ENCODE data around the gene DISP3.

DNA sequence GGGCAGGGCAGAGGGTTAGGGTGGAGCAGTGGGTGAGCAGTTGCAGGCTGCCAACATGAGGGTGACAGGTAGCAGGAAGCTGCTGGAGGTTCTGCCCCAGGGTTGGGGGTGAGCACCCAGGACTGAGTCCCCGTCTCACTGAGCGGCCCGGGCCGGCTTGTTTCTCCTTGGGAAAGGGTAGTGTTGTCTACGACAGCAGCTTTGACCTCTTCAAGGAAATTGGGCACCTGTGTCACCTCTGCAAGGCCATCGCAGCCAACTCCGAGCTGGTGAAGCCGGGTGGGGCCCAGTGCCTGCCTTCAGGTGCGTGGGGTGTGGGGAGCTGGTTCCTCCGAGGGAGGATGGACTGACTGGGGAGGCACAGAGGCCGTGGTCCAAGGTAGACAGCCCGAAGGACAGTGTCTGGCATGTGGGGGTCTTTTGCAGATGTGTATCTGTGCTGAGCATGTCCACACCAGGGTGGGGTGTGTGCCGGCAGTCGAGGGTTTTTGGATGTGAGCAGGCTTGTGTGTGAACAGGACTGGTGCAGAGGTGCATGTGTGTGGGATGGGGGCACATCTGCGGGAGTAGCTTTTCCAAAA is 51.9 kb downstream of the DISP3 start:
- TF ChIP-seq, protein P1, sequence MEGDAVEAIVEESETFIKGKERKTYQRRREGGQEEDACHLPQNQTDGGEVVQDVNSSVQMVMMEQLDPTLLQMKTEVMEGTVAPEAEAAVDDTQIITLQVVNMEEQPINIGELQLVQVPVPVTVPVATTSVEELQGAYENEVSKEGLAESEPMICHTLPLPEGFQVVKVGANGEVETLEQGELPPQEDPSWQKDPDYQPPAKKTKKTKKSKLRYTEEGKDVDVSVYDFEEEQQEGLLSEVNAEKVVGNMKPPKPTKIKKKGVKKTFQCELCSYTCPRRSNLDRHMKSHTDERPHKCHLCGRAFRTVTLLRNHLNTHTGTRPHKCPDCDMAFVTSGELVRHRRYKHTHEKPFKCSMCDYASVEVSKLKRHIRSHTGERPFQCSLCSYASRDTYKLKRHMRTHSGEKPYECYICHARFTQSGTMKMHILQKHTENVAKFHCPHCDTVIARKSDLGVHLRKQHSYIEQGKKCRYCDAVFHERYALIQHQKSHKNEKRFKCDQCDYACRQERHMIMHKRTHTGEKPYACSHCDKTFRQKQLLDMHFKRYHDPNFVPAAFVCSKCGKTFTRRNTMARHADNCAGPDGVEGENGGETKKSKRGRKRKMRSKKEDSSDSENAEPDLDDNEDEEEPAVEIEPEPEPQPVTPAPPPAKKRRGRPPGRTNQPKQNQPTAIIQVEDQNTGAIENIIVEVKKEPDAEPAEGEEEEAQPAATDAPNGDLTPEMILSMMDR (conservative IDR thresholded peaks at IDR 0.05; ENCODE audit: low read length): no peak
- no peak for TF ChIP-seq EZH2phosphoT487 (IDR thresholded peaks at IDR 0.05; ENCODE audit: borderline replicate concordance, low read depth, low read length)
